IMR-90 (cell line): ENCODE results near the gene GUCY1A2. TPM values are rescaled to one million over a fixed set of nuclear protein-coding genes. Genes with fewer than 3 reads are reported as not detected.

ENCODE experiments used
- ATAC-seq: fragments of 200-7000 bp; cut with Tn5 transposase; 2 replicates; pipeline ENCODE4 v1.9.1; 2020; ENCODE audit warnings: low read depth, mild to moderate bottlenecking, moderate library complexity
- BruUV-seq: library from RNA; stranded (reverse); fragments of 400-500 nt; replicated peaks from 2 replicates; lab custom pipeline; 2021; lab: Mats Ljungman, UMichigan
- CTCF ChIA-PET: fragments of 300-600 bp; formaldehyde crosslinking; extraction: SDS; loops from one replicate; lab custom pipeline; 2021; ENCODE audit warnings: antibody characterized with exemption; lab: Yijun Ruan, JAX
- POLR2A ChIA-PET: fragments of 300-600 bp; sonication (Branson Sonifier 250); formaldehyde crosslinking; loops from one replicate; lab custom pipeline; 2022; ENCODE audit warnings: antibody characterized with exemption; ENCODE audit not compliant: unreplicated experiment; lab: Charles Lee
- DNase-seq: peaks from one replicate; pipeline ENCODE4 v3.0.0; 2013
- H2AFZ ChIP-seq: replicated peaks from 2 replicates; pipeline ENCODE3; 2013; ENCODE audit warnings: low read length, mild to moderate bottlenecking; ENCODE audit not compliant: poor library complexity
- H2AK5ac ChIP-seq: 2 replicates; pipeline ENCODE4 v1.6.1; 2013; ENCODE audit warnings: low read depth, low read length, inconsistent platforms
- H2AK9ac ChIP-seq: replicated peaks from 2 replicates; pipeline ENCODE3; 2013; ENCODE audit warnings: mild to moderate bottlenecking, low read depth, low read length, moderate library complexity; ENCODE audit not compliant: poor library complexity
- H2BK120ac ChIP-seq: 2 replicates; pipeline ENCODE4 v1.6.1; 2013; ENCODE audit warnings: low read depth, low read length, inconsistent platforms
- H2BK15ac ChIP-seq: 3 replicates; pipeline ENCODE4 v1.6.1; 2013; ENCODE audit warnings: low read depth, low read length, inconsistent platforms
- H2BK20ac ChIP-seq: 2 replicates; pipeline ENCODE4 v1.6.1; 2013; ENCODE audit warnings: low read depth, mild to moderate bottlenecking, inconsistent platforms, low read length, moderate library complexity
- H2BK5ac ChIP-seq: 2 replicates; pipeline ENCODE4 v1.6.1; 2013; ENCODE audit warnings: mild to moderate bottlenecking, low read depth, low read length, inconsistent platforms; ENCODE audit not compliant: poor library complexity, severe bottlenecking
- H3K14ac ChIP-seq: replicated peaks from 2 replicates; pipeline ENCODE4 v1.6.1; 2013; ENCODE audit warnings: low read depth, low read length, inconsistent platforms
- H3K18ac ChIP-seq: 2 replicates; pipeline ENCODE4 v1.6.1; 2013; ENCODE audit warnings: low read depth, low read length, control low read depth
- H3K23ac ChIP-seq: 2 replicates; pipeline ENCODE4 v1.6.1; 2013; ENCODE audit warnings: low read depth, low read length, inconsistent platforms
- H3K27ac ChIP-seq: 2 replicates; pipeline ENCODE4 v1.5.1; 2013; ENCODE audit warnings: mild to moderate bottlenecking, control low read depth, low read length; ENCODE audit not compliant: insufficient read depth
- H3K27me3 ChIP-seq: 2 replicates; pipeline ENCODE4 v1.6.1; 2013; ENCODE audit warnings: low read length; ENCODE audit not compliant: control insufficient read depth, insufficient read depth
- H3K36me3 ChIP-seq: 2 replicates; pipeline ENCODE4 v1.6.1; 2013; ENCODE audit warnings: low read length, mixed read lengths; ENCODE audit not compliant: control insufficient read depth, insufficient read depth
- H3K4ac ChIP-seq: 2 replicates; pipeline ENCODE4 v1.6.1; 2013; ENCODE audit warnings: low read depth, low read length, inconsistent platforms
- H3K4me1 ChIP-seq: 2 replicates; pipeline ENCODE4 v1.6.1; 2013; ENCODE audit warnings: low read length, mixed read lengths; ENCODE audit not compliant: control insufficient read depth, insufficient read depth
- H3K4me2 ChIP-seq: 2 replicates; pipeline ENCODE4 v1.6.1; 2013; ENCODE audit warnings: low read depth, mild to moderate bottlenecking, control low read depth, low read length, moderate library complexity
- H3K4me3 ChIP-seq: 2 replicates; pipeline ENCODE4 v1.5.1; 2013; ENCODE audit warnings: low read depth, mild to moderate bottlenecking, control low read depth, low read length, moderate library complexity; ENCODE audit not compliant: insufficient read depth
- H3K56ac ChIP-seq: 2 replicates; pipeline ENCODE4 v1.6.1; 2013; ENCODE audit warnings: low read length, inconsistent platforms; ENCODE audit not compliant: insufficient read depth; ENCODE audit errors: extremely low read depth
- H3K79me1 ChIP-seq, 2 experiments: 2 replicates each; pipeline ENCODE4 v1.6.1; 2013; ENCODE audit warnings: low read length in 2 of 2, inconsistent platforms in 1 of 2, low read depth in 1 of 2
- H3K9ac ChIP-seq: 2 replicates; pipeline ENCODE4 v1.6.1; 2013; ENCODE audit warnings: low read depth, low read length, control low read depth
- H3K9me1 ChIP-seq: 2 replicates; pipeline ENCODE4 v1.6.1; 2013; ENCODE audit warnings: low read length, inconsistent platforms; ENCODE audit not compliant: insufficient read depth
- H3K9me3 ChIP-seq: 2 replicates; pipeline ENCODE4 v1.6.1; 2013; ENCODE audit warnings: low read length; ENCODE audit not compliant: control insufficient read depth, insufficient read depth
- H4K20me1 ChIP-seq: 2 replicates; pipeline ENCODE4 v1.6.1; 2013; ENCODE audit warnings: low read length, inconsistent platforms; ENCODE audit not compliant: insufficient read depth
- H4K5ac ChIP-seq: 2 replicates; pipeline ENCODE4 v1.6.1; 2013; ENCODE audit warnings: mild to moderate bottlenecking, low read depth, low read length, control low read depth
- H4K8ac ChIP-seq, 2 experiments: 2 replicates each; pipeline ENCODE4 v1.6.1; 2013; ENCODE audit warnings: low read depth in 2 of 2, low read length in 2 of 2, control low read depth in 1 of 2, inconsistent platforms in 1 of 2
- H4K91ac ChIP-seq: 2 replicates; pipeline ENCODE4 v1.6.1; 2013; ENCODE audit warnings: low read depth, low read length, inconsistent platforms; ENCODE audit not compliant: insufficient read depth
- BHLHE40 ChIP-seq: fragments of 150-350 bp; IDR thresholded peaks from 2 replicates; pipeline ENCODE4 v1.6.1; 2016; ENCODE audit warnings: mild to moderate bottlenecking, low read depth, low read length
- CEBPB ChIP-seq: IDR thresholded peaks from 2 replicates; pipeline ENCODE4 v1.6.1; 2012; ENCODE audit warnings: low read depth, low read length, improper control_type of control experiment
- CHD1 ChIP-seq: IDR thresholded peaks from 2 replicates; pipeline ENCODE4 v1.6.1; 2012; ENCODE audit warnings: low read depth, low read length, improper control_type of control experiment
- FOS ChIP-seq: fragments of 150-350 bp; IDR thresholded peaks from 2 replicates; pipeline ENCODE4 v1.6.1; 2016; ENCODE audit warnings: low read depth, low read length
- MAZ ChIP-seq: IDR thresholded peaks from 2 replicates; pipeline ENCODE4 v1.6.1; 2012; ENCODE audit warnings: low read depth, mild to moderate bottlenecking, low read length, improper control_type of control experiment, moderate library complexity, borderline replicate concordance
- MXI1 ChIP-seq: IDR thresholded peaks from 2 replicates; pipeline ENCODE4 v1.6.1; 2012; ENCODE audit warnings: low read depth, mild to moderate bottlenecking, low read length, moderate library complexity, borderline replicate concordance
- POLR2A ChIP-seq: IDR thresholded peaks from 2 replicates; pipeline ENCODE4 v1.6.1; 2012; ENCODE audit warnings: mild to moderate bottlenecking, low read depth, low read length
- RAD21 ChIP-seq: IDR thresholded peaks from 2 replicates; pipeline ENCODE4 v1.6.1; 2012; ENCODE audit warnings: low read length, improper control_type of control experiment
- RCOR1 ChIP-seq: IDR thresholded peaks from 2 replicates; pipeline ENCODE4 v1.6.1; 2012; ENCODE audit warnings: mild to moderate bottlenecking, low read length, improper control_type of control experiment; ENCODE audit not compliant: insufficient replicate concordance
- RFX5 ChIP-seq: IDR thresholded peaks from 2 replicates; pipeline ENCODE4 v1.8.0; 2012; ENCODE audit warnings: low read depth, mild to moderate bottlenecking, low read length, moderate library complexity
- SMC3 ChIP-seq: fragments of 150-350 bp; IDR thresholded peaks from 2 replicates; pipeline ENCODE4 v1.6.1; 2016; ENCODE audit warnings: low read depth, mild to moderate bottlenecking, antibody characterized with exemption, low read length, moderate library complexity
- WGBS, 2 experiments: methylation state at CpG; one replicate each; pipeline versions ENCODE4 v1.1.5 to v1.1.7; 2013; ENCODE audit warnings: missing lambda C conversion rate in 2 of 2; ENCODE audit not compliant: insufficient read length in 1 of 2; ENCODE audit errors: extremely low coverage in 2 of 2; 5-methylcytosine and 5-hydroxymethylcytosine counted together
- dilution Hi-C: fragments of 300-500 bp; cut with HindIII; formaldehyde crosslinking; loops from one replicate; pipeline ENCODE4 v1.14.3; 2018; ENCODE audit warnings: low sequenced_read_pairs; ENCODE audit not compliant: unreplicated experiment
- in situ Hi-C: fragments of 300-500 bp; cut with MboI; formaldehyde crosslinking; loops from 3 replicates; pipeline ENCODE4 v1.14.3; 2019; ENCODE audit warnings: low sequenced_read_pairs, inconsistent platforms, mixed read lengths
- intact Hi-C: fragments of 100-400 bp; cut with micrococcal nuclease; formaldehyde crosslinking; loops from 2 replicates; pipeline ENCODE4 v1.10.0; 2022
- polyA plus RNA-seq, 3 experiments: library from polyadenylated mRNA; depleted of rRNA; stranded (reverse); fragments of >200 nt; gene quantifications; 2 replicates each; pipeline ENCODE4 v1.2.3, GENCODE V29; 2012; ENCODE audit warnings: low replicate concordance in 1 of 3
- total RNA-seq: library from RNA; depleted of rRNA; stranded (reverse); fragments of >200 nt; gene quantifications from 2 replicates; pipeline ENCODE4 v1.2.3, GENCODE V29; 2012
- TF ChIP-seq, protein P1 (sequence below): fragments of 150-350 bp; IDR thresholded peaks from 2 replicates; pipeline ENCODE4 v1.6.1; 2016; ENCODE audit warnings: low read depth, mild to moderate bottlenecking, low read length, moderate library complexity, borderline replicate concordance
- TF ChIP-seq, protein P2 (sequence below): conservative IDR thresholded peaks from 2 replicates; pipeline ENCODE4 v1.5.1; 2012; ENCODE audit warnings: mild to moderate bottlenecking, low read depth, low read length, improper control_type of control experiment

The GUCY1A2 gene
- total and polyA plus RNA-seq, 2 of the 4 experiments (the other 2 are of a cell fraction): under 0.01 to 0.03 TPM

DNA sequence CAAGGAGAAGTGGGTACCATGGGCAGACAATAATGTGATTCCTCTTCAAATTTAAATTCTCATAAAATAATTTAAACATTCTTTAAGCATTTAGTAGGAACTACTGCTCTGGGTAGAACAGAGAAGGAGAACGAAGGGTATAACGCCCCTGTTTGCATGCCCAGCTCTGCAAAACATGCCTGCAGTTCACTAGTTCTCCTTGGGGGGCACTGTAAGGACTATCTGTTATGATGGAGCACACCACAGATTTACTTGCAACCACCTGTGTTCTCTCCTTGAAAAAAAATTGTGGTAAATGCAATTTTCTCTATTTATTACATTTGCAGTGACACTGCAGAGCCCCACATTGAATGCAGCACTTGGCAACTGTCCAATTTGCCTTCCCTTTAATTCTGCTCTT lies 100.3 kb downstream of the GUCY1A2 start:
- Histone ChIP-seq H4K8ac (no peak overlapping the region), H3K4me3 (no peak overlapping the region), H2BK5ac (no peak overlapping the region), H3K23ac (no peak overlapping the region), H4K5ac (no peak overlapping the region), H3K18ac (no peak overlapping the region), H2BK120ac (no peak overlapping the region), H3K9me1 (no peaks in the 10 kb centered on the region), H3K79me1 (no peaks in the 10 kb centered on the region), H3K56ac (no peak overlapping the region), H4K91ac (no peak overlapping the region), H3K27me3 (no peaks in the 10 kb centered on the region), H3K14ac (no peak overlapping the region), H2AK5ac (no peak overlapping the region), H3K36me3 (no peaks in the 10 kb centered on the region), H4K20me1 (no peaks in the 10 kb centered on the region), H3K27ac (no peak overlapping the region), H2BK15ac (no peak overlapping the region), H2BK20ac (no peak overlapping the region), H3K9ac (no peak overlapping the region), H3K9me3 (no peaks in the 10 kb centered on the region; the same call in 1 of the 2 replicates), H3K4me2 (no peak overlapping the region), H2AK9ac (no peak overlapping the region), H2AFZ (no peak overlapping the region), H3K4ac (no peak overlapping the region), H3K4me1 (no peaks in the 10 kb centered on the region)
- dilution Hi-C loops (no loop called here), intact Hi-C loops (no loop called here), in situ Hi-C loops (no loop called here)
- CTCF ChIA-PET: no interaction called here
- TF ChIP-seq POLR2A (no peak), RFX5 (no peak), CEBPB (no peak), RCOR1 (no peak), CHD1 (no peak), RAD21 (no peak), SMC3 (no peak), MXI1 (no peak), FOS (no peak), BHLHE40 (no peak), MAZ (no peak)
- TF ChIP-seq, protein P1, sequence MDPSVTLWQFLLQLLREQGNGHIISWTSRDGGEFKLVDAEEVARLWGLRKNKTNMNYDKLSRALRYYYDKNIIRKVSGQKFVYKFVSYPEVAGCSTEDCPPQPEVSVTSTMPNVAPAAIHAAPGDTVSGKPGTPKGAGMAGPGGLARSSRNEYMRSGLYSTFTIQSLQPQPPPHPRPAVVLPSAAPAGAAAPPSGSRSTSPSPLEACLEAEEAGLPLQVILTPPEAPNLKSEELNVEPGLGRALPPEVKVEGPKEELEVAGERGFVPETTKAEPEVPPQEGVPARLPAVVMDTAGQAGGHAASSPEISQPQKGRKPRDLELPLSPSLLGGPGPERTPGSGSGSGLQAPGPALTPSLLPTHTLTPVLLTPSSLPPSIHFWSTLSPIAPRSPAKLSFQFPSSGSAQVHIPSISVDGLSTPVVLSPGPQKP: no peak
- TF ChIP-seq, protein P2, sequence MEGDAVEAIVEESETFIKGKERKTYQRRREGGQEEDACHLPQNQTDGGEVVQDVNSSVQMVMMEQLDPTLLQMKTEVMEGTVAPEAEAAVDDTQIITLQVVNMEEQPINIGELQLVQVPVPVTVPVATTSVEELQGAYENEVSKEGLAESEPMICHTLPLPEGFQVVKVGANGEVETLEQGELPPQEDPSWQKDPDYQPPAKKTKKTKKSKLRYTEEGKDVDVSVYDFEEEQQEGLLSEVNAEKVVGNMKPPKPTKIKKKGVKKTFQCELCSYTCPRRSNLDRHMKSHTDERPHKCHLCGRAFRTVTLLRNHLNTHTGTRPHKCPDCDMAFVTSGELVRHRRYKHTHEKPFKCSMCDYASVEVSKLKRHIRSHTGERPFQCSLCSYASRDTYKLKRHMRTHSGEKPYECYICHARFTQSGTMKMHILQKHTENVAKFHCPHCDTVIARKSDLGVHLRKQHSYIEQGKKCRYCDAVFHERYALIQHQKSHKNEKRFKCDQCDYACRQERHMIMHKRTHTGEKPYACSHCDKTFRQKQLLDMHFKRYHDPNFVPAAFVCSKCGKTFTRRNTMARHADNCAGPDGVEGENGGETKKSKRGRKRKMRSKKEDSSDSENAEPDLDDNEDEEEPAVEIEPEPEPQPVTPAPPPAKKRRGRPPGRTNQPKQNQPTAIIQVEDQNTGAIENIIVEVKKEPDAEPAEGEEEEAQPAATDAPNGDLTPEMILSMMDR: no peak
- no CpG with 5 or more reads among the region's 2 CpGs for WGBS, 2 experiments
- DNase-seq (peak; percentile 0), ATAC-seq (no peak)
- no TSS peak for BruUV-seq
- POLR2A ChIA-PET: no interaction called here
